HFFc6 (cell line): ENCODE measurements around the gene LRRC32. TPM values are rescaled to one million over a fixed set of nuclear protein-coding genes. Genes with fewer than 3 reads are reported as not detected.

ENCODE experiments used
- DNase-seq: peaks from one replicate; pipeline ENCODE4 v3.0.0-alpha.2; 2018
- H3K27ac Mint-ChIP-seq: 2 replicates; pipeline ENCODE4 v1.8.0; 2020; ENCODE audit warnings: mild to moderate bottlenecking, mixed read lengths
- H3K27me3 Mint-ChIP-seq: 2 replicates; pipeline ENCODE4 v1.8.0; 2021; ENCODE audit warnings: mild to moderate bottlenecking, moderate library complexity, mixed read lengths; ENCODE audit not compliant: insufficient read depth
- H3K36me3 Mint-ChIP-seq: 2 replicates; pipeline ENCODE4 v1.8.0; 2021; ENCODE audit warnings: low read depth, mixed read lengths
- H3K4me1 Mint-ChIP-seq: 2 replicates; pipeline ENCODE4 v1.8.0; 2020; ENCODE audit warnings: low read depth, mixed read lengths
- H3K4me3 Mint-ChIP-seq: 2 replicates; pipeline ENCODE4 v1.8.0; 2020; ENCODE audit warnings: mild to moderate bottlenecking, moderate library complexity, mixed read lengths
- H3K9me3 Mint-ChIP-seq: 2 replicates; pipeline ENCODE4 v1.8.0; 2020; ENCODE audit warnings: mild to moderate bottlenecking, mixed read lengths
- total RNA-seq, 6 experiments: library from RNA; stranded (reverse); fragmentation: NEBNext Ultra II Directional; extraction: Animal tissue kit (Norgen Biotek cat#: 25700); gene quantifications; 2 replicates in 1 of 6; 3 replicates in 5 of 6; pipeline ENCODE4 v1.2.3, GENCODE V29; 2021
- TF ChIP-seq, protein P1 (sequence below): fragments of 200-600 bp; sonication (generic); IDR thresholded peaks from 2 replicates; pipeline ENCODE4 v1.5.0; 2021; ENCODE audit warnings: antibody characterized with exemption, mild to moderate bottlenecking

The LRRC32 gene
- total RNA-seq, 6 experiments from 2014 or later = 0.57 to 1.3 (median 1.0) TPM

DNA sequence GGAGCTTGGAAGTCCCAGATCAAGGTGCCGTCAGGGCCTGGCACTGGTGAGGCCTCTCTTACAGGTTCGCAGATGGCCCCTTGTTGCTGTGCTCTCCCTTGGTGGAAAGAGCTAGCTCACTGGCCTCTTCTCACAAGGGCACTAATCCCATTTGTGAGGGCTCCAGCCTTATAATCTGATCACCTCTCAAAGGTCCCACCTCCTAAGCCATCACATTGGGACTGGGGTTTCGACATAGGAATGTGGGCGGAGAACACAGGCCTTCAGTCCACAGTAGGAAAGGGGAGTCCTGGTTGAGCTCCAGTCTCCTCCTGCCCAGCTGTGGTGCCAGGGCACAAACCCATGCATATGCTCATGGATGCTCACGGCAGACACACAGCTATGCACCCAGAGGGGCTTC, 14.0 kb upstream of the LRRC32 start:
- Mint-ChIP-seq H3K27ac (no peak overlapping the region), H3K9me3 (no peaks in the 10 kb centered on the region), H3K4me1 (peaks cover 6% of the 10 kb centered on the region), H3K4me3 (no peak overlapping the region), H3K36me3 (no peaks in the 10 kb centered on the region), H3K27me3 (peaks cover 36% of the 10 kb centered on the region)
- no peak for DNase-seq
- TF ChIP-seq, protein P1, sequence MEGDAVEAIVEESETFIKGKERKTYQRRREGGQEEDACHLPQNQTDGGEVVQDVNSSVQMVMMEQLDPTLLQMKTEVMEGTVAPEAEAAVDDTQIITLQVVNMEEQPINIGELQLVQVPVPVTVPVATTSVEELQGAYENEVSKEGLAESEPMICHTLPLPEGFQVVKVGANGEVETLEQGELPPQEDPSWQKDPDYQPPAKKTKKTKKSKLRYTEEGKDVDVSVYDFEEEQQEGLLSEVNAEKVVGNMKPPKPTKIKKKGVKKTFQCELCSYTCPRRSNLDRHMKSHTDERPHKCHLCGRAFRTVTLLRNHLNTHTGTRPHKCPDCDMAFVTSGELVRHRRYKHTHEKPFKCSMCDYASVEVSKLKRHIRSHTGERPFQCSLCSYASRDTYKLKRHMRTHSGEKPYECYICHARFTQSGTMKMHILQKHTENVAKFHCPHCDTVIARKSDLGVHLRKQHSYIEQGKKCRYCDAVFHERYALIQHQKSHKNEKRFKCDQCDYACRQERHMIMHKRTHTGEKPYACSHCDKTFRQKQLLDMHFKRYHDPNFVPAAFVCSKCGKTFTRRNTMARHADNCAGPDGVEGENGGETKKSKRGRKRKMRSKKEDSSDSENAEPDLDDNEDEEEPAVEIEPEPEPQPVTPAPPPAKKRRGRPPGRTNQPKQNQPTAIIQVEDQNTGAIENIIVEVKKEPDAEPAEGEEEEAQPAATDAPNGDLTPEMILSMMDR = no peak

DNA sequence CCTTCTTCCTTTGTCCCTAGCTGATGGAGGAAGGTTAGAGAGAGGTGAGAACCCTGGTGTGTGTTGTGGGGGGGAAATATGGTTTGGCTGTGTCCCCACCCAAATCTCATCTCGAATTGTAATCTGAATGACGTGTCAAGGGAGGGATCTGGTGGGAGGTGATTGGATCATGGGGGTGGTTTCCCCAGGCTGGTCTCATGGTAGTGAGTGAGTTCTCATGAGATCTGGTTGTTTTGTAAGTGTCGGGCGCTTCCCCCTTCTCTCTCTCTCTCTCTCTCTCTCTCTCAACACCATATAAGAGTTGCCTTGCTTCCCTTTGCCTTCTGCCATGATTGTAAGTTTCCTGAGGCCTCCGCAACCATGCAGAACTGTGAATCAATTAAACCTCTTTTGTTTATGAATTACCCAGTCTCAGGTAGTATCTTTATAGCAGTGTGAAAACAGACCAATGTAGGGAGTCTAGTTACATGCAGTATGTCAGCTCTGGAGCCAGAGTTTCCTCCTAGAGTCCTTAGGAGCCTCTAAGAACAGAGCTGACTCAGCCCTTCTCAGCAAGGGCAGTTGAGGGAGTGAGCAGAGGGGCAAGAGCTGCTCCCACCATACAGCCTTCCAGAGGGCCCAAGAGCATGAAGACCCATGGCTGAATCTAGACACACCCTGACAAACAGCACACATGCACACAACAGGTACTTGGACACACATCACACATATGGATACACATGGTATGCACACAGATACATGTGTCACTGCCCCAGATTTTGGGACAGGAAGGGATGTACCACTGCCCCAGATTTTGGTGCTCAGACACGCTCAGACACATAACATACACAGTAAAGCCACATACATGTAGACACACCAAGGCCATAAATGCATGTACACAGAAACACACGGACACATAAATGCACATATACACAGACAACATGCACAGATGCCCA, 12.9 kb upstream of the LRRC32 start:
- no peaks in the 10 kb centered on the region for H3K9me3 Mint-ChIP-seq
- no peak overlapping the region for H3K27ac Mint-ChIP-seq
- no peaks in the 10 kb centered on the region for H3K36me3 Mint-ChIP-seq
- no peak overlapping the region for H3K4me3 Mint-ChIP-seq
- no peak for DNase-seq
- no peaks in the 10 kb centered on the region for H3K4me1 Mint-ChIP-seq
- peaks cover 31% of the 10 kb centered on the region for H3K27me3 Mint-ChIP-seq
- TF ChIP-seq, protein P1 = no peak

DNA sequence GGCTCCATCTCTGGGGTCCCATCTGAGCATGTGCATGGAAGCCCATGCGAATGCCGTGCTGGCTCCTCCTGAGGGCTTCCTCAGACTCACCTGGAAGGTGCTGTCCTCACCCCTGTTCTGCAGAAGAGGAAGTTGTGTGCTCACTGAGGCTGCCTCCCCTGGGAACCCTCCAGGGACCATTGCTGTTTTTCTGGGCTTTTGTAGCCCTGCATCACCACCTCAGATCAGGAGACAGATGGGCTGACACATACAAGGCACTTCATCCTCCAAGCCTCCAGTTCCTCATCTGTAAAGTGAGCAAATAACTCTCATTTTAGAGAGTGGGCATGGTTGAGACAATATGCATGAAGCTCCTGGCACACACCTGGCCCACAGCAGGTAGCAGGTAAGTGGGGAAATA, 12.1 kb upstream of the LRRC32 start:
- Mint-ChIP-seq H3K9me3 (no peaks in the 10 kb centered on the region), H3K4me1 (peaks cover 6% of the 10 kb centered on the region; the same call in 1 of the 2 replicates), H3K4me3 (no peak overlapping the region), H3K27ac (no peak overlapping the region), H3K27me3 (peaks cover 24% of the 10 kb centered on the region), H3K36me3 (no peaks in the 10 kb centered on the region)
- DNase-seq = no peak
- TF ChIP-seq, protein P1 = no peak

DNA sequence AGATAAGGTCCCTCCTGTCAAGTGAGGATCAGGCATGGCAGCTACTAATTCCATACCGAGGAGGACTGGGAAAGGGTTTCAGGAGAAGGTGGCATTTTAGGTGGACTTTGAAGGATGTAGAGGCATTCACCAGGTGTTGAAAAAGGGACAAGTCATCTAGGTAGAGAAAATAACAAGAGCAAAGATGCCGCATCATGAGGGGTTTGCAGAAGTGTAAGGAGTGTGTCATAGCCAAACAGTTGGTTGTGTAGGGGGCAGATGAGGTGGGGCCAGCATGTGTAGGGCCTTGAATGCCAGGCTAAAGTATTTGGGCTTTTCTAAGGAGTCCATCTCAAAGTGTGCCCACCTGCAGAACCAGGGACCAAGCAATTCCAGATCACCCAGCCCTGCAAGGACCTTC, 11.6 kb upstream of the LRRC32 start:
- Mint-ChIP-seq H3K27ac (no peak overlapping the region), H3K36me3 (no peaks in the 10 kb centered on the region), H3K27me3 (peaks cover 19% of the 10 kb centered on the region), H3K9me3 (no peaks in the 10 kb centered on the region), H3K4me1 (peaks cover 7% of the 10 kb centered on the region; the same call in 1 of the 2 replicates), H3K4me3 (no peak overlapping the region)
- no peak for DNase-seq
- TF ChIP-seq, protein P1 = no peak

DNA sequence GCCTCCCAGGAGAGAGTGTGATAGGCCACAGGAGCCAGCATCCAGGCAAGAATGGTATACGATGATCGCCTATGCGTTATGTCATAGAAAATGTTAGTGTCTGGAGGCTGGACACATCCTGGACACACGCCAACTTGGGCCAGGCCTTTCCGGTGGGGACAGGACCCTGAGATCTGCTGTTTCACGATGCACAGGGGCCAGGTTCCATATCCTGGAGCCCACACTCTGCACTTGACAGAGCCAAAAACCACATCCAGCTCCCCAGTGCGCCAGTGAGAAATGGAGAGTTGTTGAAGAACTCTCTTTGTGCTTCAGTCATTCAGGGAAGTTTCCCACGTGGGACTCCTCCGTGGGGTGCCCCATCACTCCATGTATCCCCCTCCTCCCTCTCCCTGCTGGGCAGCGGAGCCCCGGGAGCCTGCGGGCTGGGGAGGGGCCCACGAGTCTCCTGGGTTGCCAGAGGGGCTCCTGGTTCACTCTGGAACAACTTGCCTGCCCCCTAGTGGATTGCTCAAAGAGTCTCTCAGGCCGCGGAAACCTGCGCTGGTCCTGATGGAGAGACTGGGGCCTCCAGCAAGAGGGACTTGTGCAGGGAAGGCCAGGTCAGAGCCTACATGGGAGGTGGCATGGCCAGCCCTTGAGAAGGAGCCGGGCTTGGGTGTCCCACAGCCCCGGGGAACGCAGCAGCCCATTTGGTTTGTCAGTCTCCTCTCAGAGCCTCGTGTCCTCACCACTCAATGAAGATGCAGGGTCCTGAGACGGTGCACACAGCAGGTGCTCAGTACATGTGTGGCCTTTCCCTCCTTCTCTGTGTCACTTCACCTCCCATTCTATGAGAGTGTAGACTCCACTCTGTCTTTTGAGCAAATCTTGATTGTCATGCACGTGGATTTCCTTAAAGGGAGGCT, 10.2 kb upstream of the LRRC32 start:
- Mint-ChIP-seq H3K27me3 (peaks cover 13% of the 10 kb centered on the region), H3K36me3 (no peaks in the 10 kb centered on the region), H3K27ac (no peak overlapping the region), H3K4me3 (no peak overlapping the region), H3K9me3 (no peaks in the 10 kb centered on the region), H3K4me1 (peaks cover 7% of the 10 kb centered on the region; the same call in 1 of the 2 replicates)
- DNase-seq = peak; percentile 50
- TF ChIP-seq, protein P1 = peak; percentile 90
